OCI-LY3 (cell line): ENCODE data around the gene SCRN1.

Experiments
- H2AFZ ChIP-seq: fragments of 200-600, 300-600 bp; shearing (Covaris generic); 2 replicates; pipeline ENCODE4 v1.6.0; 2014; ENCODE audit warnings: antibody characterized with exemption, low read depth, low read length
- H3K27ac ChIP-seq: fragments of 200-600, 300-600 bp; sonication (generic); 2 replicates; pipeline ENCODE4 v1.5.1; 2014; ENCODE audit warnings: mild to moderate bottlenecking, low read length, moderate library complexity, mixed read lengths
- H3K27me3 ChIP-seq: fragments of 200-600, 300-600 bp; sonication (generic); 2 replicates; pipeline ENCODE4 v1.6.1; 2014; ENCODE audit warnings: low read depth, low read length, mixed read lengths
- H3K36me3 ChIP-seq: fragments of 200-600, 300-600 bp; sonication (generic); replicated peaks from 2 replicates; pipeline ENCODE3; 2014; ENCODE audit warnings: low read depth, low read length, mixed read lengths
- H3K4me1 ChIP-seq: fragments of 300-600, 200-600 bp; sonication (generic); 2 replicates; pipeline ENCODE4 v1.6.1; 2014; ENCODE audit warnings: low read length, mixed read lengths
- H3K4me2 ChIP-seq: fragments of 200-600, 300-600 bp; sonication (generic); 2 replicates; pipeline ENCODE4 v1.6.1; 2014; ENCODE audit warnings: low read length, mixed read lengths
- H3K4me3 ChIP-seq: fragments of 300-600, 200-600 bp; sonication (generic); 2 replicates; pipeline ENCODE4 v1.5.1; 2014; ENCODE audit warnings: antibody characterized with exemption, mild to moderate bottlenecking, low read length, moderate library complexity
- H3K79me2 ChIP-seq: fragments of 300-600, 200-600 bp; shearing (Covaris generic); 2 replicates; pipeline ENCODE4 v1.6.1; 2014; ENCODE audit warnings: mild to moderate bottlenecking, low read length, mixed read lengths
- H3K9ac ChIP-seq: fragments of 300-600, 200-600 bp; shearing (Covaris generic); 2 replicates; pipeline ENCODE4 v1.6.0; 2014; ENCODE audit warnings: mild to moderate bottlenecking, low read length, moderate library complexity
- H3K9me3 ChIP-seq: fragments of 200-600, 300-600 bp; shearing (Covaris generic); 2 replicates; pipeline ENCODE4 v1.6.1; 2014; ENCODE audit warnings: low read length, mixed read lengths; ENCODE audit not compliant: insufficient read depth
- H4K20me1 ChIP-seq: fragments of 200-600, 300-600 bp; sonication (generic); 2 replicates; pipeline ENCODE4 v1.6.1; 2016; ENCODE audit warnings: low read length, mixed read lengths; ENCODE audit not compliant: insufficient read depth
- EZH2phosphoT487 ChIP-seq: fragments of 200-600 bp; shearing (Covaris generic); IDR thresholded peaks from 2 replicates; pipeline ENCODE4 v1.6.1; 2018; ENCODE audit warnings: antibody characterized with exemption, mixed run types, low read depth
- TF ChIP-seq, protein P1 (sequence below): fragments of 200-600, 300-600 bp; sonication (generic); IDR thresholded peaks from 2 replicates; pipeline ENCODE4 v1.5.1; 2014; ENCODE audit warnings: antibody characterized with exemption, low read length, low read depth

SCRN1 gene

DNA sequence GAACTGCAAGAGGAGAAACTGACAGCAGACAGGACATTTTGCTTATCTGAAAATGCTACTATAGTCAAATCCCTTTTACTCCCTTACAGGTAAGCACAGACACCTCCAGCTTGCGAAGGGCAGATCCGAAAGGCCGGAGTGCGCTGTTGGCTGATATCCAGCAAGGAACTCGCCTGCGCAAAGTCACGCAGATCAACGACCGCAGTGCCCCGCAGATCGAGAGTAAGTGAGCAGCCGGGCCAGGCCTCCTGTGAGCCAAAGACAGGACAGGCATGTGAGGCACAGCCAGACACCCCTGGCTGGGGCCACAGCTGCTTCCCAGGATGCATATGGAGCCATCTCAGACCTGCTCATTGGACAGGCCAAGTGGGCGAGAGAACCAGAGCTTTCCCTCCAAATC, 113.9 kb downstream of the SCRN1 start:
- Histone ChIP-seq H3K4me3 (no peak overlapping the region), H3K9ac (no peak overlapping the region), H3K27ac (no peak overlapping the region), H3K4me2 (no peak overlapping the region), H4K20me1 (no peaks in the 10 kb centered on the region), H3K4me1 (no peaks in the 10 kb centered on the region), H3K9me3 (no peaks in the 10 kb centered on the region), H3K27me3 (no peaks in the 10 kb centered on the region), H3K36me3 (no peaks in the 10 kb centered on the region), H3K79me2 (no peaks in the 10 kb centered on the region), H2AFZ (no peak overlapping the region)
- TF ChIP-seq, protein P1, sequence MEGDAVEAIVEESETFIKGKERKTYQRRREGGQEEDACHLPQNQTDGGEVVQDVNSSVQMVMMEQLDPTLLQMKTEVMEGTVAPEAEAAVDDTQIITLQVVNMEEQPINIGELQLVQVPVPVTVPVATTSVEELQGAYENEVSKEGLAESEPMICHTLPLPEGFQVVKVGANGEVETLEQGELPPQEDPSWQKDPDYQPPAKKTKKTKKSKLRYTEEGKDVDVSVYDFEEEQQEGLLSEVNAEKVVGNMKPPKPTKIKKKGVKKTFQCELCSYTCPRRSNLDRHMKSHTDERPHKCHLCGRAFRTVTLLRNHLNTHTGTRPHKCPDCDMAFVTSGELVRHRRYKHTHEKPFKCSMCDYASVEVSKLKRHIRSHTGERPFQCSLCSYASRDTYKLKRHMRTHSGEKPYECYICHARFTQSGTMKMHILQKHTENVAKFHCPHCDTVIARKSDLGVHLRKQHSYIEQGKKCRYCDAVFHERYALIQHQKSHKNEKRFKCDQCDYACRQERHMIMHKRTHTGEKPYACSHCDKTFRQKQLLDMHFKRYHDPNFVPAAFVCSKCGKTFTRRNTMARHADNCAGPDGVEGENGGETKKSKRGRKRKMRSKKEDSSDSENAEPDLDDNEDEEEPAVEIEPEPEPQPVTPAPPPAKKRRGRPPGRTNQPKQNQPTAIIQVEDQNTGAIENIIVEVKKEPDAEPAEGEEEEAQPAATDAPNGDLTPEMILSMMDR: no peak
- TF ChIP-seq EZH2phosphoT487: no peak

DNA sequence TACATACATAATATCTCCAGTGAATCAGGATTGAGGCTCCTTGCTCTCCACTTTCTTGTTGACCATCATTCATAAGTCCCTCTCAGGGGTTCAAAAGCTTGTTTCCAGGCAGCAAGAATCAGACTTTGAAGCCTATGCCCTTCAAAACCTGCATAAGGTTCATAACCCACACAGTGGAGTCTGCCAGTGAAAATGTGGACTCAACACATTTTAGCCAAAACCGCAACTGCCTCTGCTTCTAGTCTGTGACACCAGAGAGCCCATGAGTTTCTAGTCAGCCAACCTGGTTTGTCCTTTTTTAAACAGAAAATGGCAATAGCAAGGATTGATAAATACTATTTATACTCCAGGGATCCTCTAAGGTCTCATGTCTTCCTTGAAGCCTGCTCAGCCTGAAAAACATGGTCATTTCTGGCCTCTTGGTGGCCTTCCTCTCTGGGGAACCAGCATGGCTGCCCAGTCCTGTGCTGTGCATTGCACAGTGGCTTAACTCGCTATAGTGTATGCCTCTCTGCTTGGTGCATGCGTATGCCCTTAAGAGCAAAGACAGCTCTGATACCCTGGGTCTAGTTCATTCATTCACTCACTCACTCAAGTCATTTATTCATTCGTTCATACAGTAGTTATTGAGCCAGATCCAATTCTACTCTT, 115.8 kb downstream of the SCRN1 start:
- Histone ChIP-seq H2AFZ (no peak overlapping the region), H3K27ac (no peak overlapping the region), H3K4me3 (no peak overlapping the region), H3K36me3 (no peaks in the 10 kb centered on the region), H3K4me1 (no peaks in the 10 kb centered on the region), H3K4me2 (no peak overlapping the region), H4K20me1 (no peaks in the 10 kb centered on the region), H3K9me3 (no peaks in the 10 kb centered on the region), H3K27me3 (no peaks in the 10 kb centered on the region), H3K9ac (no peak overlapping the region), H3K79me2 (no peaks in the 10 kb centered on the region)
- TF ChIP-seq, protein P1: no peak
- TF ChIP-seq EZH2phosphoT487: no peak

DNA sequence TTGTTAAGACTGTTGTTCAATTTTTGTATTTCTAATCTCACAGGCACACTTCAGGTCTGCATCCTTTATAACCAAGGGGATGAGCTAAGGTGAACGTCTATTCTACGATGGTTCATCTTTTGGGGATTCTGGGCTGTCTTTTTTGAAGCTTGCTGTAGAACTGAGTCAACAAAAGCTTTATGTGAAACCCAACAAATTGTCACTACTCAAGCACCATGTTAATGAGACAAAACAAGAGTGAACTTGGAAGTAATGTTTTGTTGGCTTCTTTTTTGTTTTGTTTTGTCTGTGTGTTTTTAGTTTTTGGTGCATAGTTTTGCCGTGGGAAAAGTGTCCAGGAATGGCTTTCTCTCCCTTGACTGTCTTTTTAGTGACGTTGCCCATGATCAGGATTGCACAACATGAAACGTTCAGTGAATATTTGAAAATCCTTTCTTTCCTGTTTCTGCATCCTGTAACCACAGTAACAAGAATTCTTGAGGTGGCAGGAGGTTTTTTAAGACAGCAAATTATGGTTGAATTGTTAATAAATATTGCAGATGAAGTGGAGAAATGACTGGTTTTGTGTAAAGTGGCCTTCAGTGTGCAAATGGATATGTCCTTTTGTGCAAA, 117.7 kb downstream of the SCRN1 start:
- H3K79me2 ChIP-seq: no peaks in the 10 kb centered on the region
- no peaks in the 10 kb centered on the region for H4K20me1 ChIP-seq
- no peak overlapping the region for H3K27ac ChIP-seq
- no peak overlapping the region for H3K4me3 ChIP-seq
- no peaks in the 10 kb centered on the region for H3K9me3 ChIP-seq
- no peaks in the 10 kb centered on the region for H3K4me1 ChIP-seq
- H3K36me3 ChIP-seq: no peaks in the 10 kb centered on the region
- H3K4me2 ChIP-seq: no peak overlapping the region
- no peak overlapping the region for H2AFZ ChIP-seq
- no peaks in the 10 kb centered on the region for H3K27me3 ChIP-seq
- no peak overlapping the region for H3K9ac ChIP-seq
- TF ChIP-seq, protein P1: no peak
- TF ChIP-seq EZH2phosphoT487: no peak
